ENCODE data around the gene BICRAL. TPM values are rescaled to one million over a fixed set of nuclear protein-coding genes. Genes with fewer than 3 reads are reported as not detected.
"Not testable (repeated sequence)": the region's sequence is repeated elsewhere in the genome, so short reads cannot be mapped to it uniquely, and the experiment has no call there.

Gene BICRAL
- 10 to 100 TPM in 1 of 2 donors, 1 to 10 TPM in 1; 9.6 to 14.1 TPM for total RNA-seq

DNA sequence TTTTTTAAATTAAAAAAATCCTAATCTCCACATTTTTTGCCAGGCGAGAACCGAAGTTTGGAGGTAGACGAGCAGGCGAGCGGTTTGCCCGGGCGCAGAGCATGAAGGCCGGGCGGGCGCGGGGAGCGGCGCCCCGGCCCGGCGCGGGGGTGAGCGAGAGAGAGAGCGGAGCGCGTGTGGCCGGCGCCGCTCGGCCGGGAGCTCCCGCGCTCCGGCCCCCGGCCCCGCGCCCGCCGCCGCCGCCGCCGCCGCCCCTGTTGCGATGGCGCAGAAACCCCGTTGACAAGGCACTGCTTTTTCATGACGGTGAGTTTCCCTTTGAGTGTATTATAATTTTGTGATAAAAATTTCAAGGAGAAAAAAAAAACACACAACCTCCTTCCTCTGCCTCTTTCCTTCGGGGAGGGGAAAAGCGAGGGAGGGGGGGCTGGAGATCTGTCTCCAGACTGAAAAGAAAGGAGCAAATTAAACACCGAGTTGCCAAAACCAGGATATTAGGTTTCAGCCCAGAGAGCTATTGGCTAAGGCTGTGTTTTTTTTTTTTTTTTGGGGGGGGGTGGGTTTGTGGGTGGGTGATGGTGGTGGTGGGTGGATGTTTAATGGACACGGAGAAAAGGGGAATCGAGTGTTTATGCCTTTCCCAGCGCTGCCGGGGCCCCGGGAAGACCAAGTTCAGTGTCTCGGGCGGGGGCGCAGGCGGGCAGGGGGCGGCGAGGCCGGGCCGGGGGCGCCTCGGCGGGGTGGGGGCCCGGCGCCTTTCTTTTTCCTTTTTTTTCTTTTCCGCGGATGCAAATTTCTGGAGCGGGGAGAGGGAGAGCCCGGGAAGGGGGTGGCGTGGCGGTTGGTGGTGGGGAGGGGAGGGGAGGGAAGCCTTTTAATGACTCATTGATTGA lies at the start of gene BICRAL:
BICRAL (plus strand) TSS at position 257 of the 893 bp plus-strand sequence. CDS start 39,971 bp downstream, outside the sequence.
- peaks cover 0 to 27% of the 10 kb centered on the region in 2 donors for H3K4me1 ChIP-seq
- H3K27me3 ChIP-seq = no peaks in the 10 kb centered on the region
- TF ChIP-seq CTCF (IDR thresholded peaks at IDR 0.05) = no peak
- H3K9me3 ChIP-seq = no peaks in the 10 kb centered on the region
- H3K27ac ChIP-seq = peak within 1 kb of the TSS; percentile 99
- no peaks in the 10 kb centered on the region for H3K36me3 ChIP-seq
- H3K4me3 ChIP-seq = peak within 1 kb of the TSS; percentile 77 to 78
- peak; percentile 65 for DNase-seq (ENCODE audit: low spot score)

DNA sequence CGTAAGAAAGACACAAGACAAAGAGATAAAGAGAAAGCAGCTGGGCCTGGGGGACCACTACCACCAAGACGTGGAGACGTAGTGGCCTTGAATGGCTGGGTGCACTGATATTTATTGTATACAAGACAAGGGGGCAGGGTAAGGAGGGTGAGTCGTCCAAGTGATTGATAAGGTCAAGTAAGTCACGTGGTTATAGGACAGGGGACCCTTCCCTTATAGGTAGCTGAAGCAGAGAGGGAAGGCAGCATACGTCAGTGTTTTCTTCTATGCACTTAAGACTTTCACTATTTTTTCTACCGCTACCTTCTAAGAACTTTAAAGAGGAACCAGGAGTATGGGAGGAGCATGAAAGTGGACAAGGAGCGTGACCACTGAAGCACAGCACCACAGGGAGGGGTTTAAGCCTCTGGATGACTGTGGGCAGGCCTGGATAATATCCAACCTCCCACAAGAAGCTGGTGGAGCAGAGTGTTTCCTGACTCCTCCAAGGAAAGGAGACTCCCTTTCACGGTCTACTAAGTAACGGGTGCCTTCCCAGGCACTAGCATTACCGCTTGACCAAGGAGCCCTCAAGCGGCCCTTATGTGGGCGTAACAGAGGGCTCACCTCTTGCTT lies 47.9 kb upstream of the BICRAL start:
- not testable (repeated sequence) for H3K4me3 ChIP-seq; H3K27ac ChIP-seq; H3K36me3 ChIP-seq; DNase-seq (ENCODE audit: low spot score); H3K9me3 ChIP-seq; H3K27me3 ChIP-seq; H3K4me1 ChIP-seq

- DNase-seq (ENCODE audit: low spot score) = no peak
- no peak for TF ChIP-seq CTCF (IDR thresholded peaks at IDR 0.05)
Observed at GRCh38 chr6:42735976-42736375, 45.9 kb upstream of the BICRAL start.

GRCh38 chr6:42740725-42741124 lies 41.1 kb upstream of the BICRAL start:
- Histone ChIP-seq H3K4me3 (no peak overlapping the region), H3K27me3 (no peaks in the 10 kb centered on the region), H3K36me3 (no peaks in the 10 kb centered on the region), H3K27ac (no peak overlapping the region), H3K4me1 (peaks cover 0 to 19% of the 10 kb centered on the region in 2 donors), H3K9me3 (no peaks in the 10 kb centered on the region)
- TF ChIP-seq CTCF (IDR thresholded peaks at IDR 0.05) = no peak
- no peak for DNase-seq (ENCODE audit: low spot score)

More at GRCh38 chr6:42735976-42736375, 45.9 kb upstream of the BICRAL start:
- no peak overlapping the region for H3K4me3 ChIP-seq
- no peak overlapping the region for H3K27ac ChIP-seq
- no peaks in the 10 kb centered on the region for H3K4me1 ChIP-seq
- no peaks in the 10 kb centered on the region for H3K27me3 ChIP-seq
- no peaks in the 10 kb centered on the region for H3K36me3 ChIP-seq
- H3K9me3 ChIP-seq = no peaks in the 10 kb centered on the region

DNA sequence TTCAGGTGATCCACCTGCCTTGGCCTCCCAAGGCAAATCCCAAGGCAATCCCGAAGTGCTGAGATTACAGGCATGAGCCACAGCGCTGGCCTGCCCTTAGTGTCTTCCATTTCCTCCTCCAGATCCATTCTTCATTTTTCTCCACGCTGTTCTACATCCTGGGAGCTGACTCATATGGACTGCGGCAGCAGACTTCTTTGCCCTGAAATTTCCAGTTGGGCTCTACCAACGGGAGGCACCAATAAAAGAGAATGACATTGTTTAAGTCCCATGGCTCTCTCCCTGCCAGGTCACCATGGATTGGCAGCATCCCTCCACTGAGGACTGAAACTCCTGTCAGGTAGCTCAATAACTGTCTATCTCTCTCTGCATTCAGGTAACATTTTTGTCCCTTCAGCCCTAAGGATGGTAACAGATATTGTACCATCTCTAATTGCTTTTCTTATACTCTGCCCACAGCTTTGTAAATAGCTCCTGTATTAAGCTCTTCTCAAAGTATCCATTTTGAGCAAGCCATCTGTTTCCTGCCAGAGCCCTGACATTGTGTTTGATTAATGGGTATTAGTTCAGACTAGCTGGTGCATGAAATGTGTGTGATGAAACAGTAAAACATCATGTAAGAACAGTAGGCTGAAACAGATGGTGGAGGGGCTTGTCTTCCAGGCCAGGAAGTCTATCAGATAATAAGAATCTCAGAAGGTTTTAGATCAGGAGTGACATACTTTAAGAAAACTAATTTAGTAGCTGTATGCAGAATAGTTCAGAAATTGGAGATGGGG lies 39.5 kb upstream of the BICRAL start:
- no peak for TF ChIP-seq CTCF (IDR thresholded peaks at IDR 0.05)
- no peaks in the 10 kb centered on the region for H3K27me3 ChIP-seq
- no peak overlapping the region for H3K27ac ChIP-seq

More for the DNA sequence above, 39.5 kb upstream of the BICRAL start:
- Histone ChIP-seq H3K4me1 (peaks cover 0 to 19% of the 10 kb centered on the region in 2 donors), H3K4me3 (no peak overlapping the region), H3K9me3 (no peaks in the 10 kb centered on the region), H3K36me3 (no peaks in the 10 kb centered on the region)
- no peak for DNase-seq (ENCODE audit: low spot score)

Measured in right atrium auricular region (tissue), 2 donors.